ENCODE data around the gene ZNF521. TPM values are rescaled to one million over a fixed set of nuclear protein-coding genes. Genes with fewer than 3 reads are reported as not detected.

The ZNF521 gene
- total RNA-seq, 1 donor from 2014 or later = 51.4 TPM

- no peak overlapping the region for H3K4me3 Mint-ChIP-seq
- TF ChIP-seq CTCF (IDR thresholded peaks at IDR 0.05; ENCODE audit: unreplicated experiment) = no peak
- H3K27ac Mint-ChIP-seq = no peak overlapping the region
- no peaks in the 10 kb centered on the region for H3K9me3 Mint-ChIP-seq
- DNase-seq (ENCODE audit: low spot score in 2 of 2, unreplicated experiment in 2 of 2) = no peak
- peaks cover 21% of the 10 kb centered on the region for H3K4me1 Mint-ChIP-seq
- no peaks in the 10 kb centered on the region for H3K36me3 Mint-ChIP-seq
- no peaks in the 10 kb centered on the region for H3K27me3 Mint-ChIP-seq (ENCODE audit: low read depth)
Observed at GRCh38 chr18:25288340-25288938, 63.5 kb downstream of the ZNF521 start.

DNA sequence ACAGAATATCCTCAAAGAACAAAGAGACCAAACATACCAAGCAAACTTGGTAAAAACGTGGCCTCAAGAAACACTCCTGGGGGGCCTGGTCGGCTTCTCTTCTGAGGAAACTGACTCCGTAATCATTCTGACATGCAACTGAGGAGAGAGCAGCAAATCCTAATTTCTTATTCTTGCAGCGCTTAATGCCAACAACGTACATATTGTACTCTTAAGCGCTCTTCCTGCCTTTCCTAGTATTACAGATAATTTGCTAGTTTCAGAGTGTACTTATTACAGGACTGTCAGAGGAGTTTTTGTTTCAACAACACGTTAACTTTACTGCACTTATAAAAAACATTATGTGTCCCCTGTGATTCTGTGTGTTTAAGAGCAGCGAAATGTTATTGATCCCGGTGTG, 64.9 kb downstream of the ZNF521 start:
- H3K4me3 Mint-ChIP-seq = no peak overlapping the region
- peaks cover 19% of the 10 kb centered on the region for H3K4me1 Mint-ChIP-seq
- TF ChIP-seq CTCF (IDR thresholded peaks at IDR 0.05; ENCODE audit: unreplicated experiment) = no peak

DNA sequence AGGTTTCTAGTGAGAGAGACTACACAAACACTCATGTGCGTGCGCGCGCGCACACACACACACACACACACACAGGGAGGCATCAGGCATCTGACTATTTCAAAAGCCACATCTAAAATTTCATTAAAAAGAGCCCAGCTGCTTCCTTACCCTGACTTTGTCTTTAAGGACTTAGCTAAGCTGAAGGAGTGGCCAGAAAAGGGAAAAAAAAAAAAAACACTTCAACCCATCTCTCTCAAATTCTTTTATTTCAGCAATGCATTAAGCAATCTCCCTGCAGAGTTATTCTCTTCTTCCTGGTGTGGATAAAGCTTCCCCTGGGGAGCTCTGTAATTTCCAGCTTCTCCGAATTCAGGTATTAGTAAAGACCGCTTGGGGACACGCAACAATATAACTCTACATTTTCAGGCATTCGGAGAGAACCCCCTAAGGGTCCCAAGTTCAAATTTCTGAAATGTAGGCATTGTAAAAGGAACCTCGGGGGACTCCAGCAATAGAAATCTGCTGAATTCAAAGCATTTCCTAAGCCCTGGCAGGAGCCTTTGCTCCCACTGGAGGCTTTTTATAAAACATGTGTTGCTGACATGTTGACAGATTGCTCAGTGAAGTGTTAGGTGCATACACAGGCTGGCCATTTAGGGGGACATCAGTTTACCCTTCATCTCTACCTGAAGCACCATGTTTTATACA, 67.0 kb downstream of the ZNF521 start:
- DNase-seq (ENCODE audit: low spot score in 2 of 2, unreplicated experiment in 2 of 2) = no peak
- Mint-ChIP-seq H3K27ac (no peak overlapping the region), H3K4me1 (peaks cover 29% of the 10 kb centered on the region), H3K27me3 (ENCODE audit: low read depth) (no peaks in the 10 kb centered on the region), H3K9me3 (no peaks in the 10 kb centered on the region), H3K36me3 (no peaks in the 10 kb centered on the region), H3K4me3 (no peak overlapping the region)
- no peak for TF ChIP-seq CTCF (IDR thresholded peaks at IDR 0.05; ENCODE audit: unreplicated experiment)

More for the DNA sequence above, 64.9 kb downstream of the ZNF521 start:
- Mint-ChIP-seq H3K27ac (no peak overlapping the region), H3K27me3 (ENCODE audit: low read depth) (no peaks in the 10 kb centered on the region), H3K9me3 (no peaks in the 10 kb centered on the region), H3K36me3 (no peaks in the 10 kb centered on the region)
- DNase-seq (ENCODE audit: low spot score in 2 of 2, unreplicated experiment in 2 of 2) = no peak

GRCh38 chr18:25284281-25284680, 67.7 kb downstream of the ZNF521 start:
- Mint-ChIP-seq H3K4me3 (no peak overlapping the region), H3K9me3 (no peaks in the 10 kb centered on the region), H3K36me3 (no peaks in the 10 kb centered on the region), H3K27ac (no peak overlapping the region), H3K4me1 (peaks cover 31% of the 10 kb centered on the region), H3K27me3 (ENCODE audit: low read depth) (no peaks in the 10 kb centered on the region)
- no peak for TF ChIP-seq CTCF (IDR thresholded peaks at IDR 0.05; ENCODE audit: unreplicated experiment)
- no peak for DNase-seq (ENCODE audit: low spot score in 2 of 2, unreplicated experiment in 2 of 2)

DNA sequence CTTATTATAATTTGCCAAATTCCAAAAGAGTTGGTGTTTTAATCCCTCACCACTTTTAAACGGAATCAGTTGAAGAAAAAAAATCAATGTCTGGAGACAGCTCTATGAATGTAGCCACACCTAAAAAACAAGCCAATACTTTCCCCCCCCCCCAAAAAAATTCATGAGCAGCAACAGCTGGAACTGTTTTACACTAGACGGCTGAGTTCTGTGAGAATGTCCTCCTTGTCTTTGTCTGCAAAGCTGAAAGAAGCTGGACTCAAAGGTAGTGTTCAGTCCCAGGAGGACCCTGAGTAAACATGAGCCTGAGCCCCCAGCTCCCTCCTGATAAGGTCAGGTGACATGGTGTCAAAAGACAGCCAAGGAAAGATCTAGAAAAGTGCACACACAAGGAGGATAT, 68.2 kb downstream of the ZNF521 start:
- Mint-ChIP-seq H3K27me3 (ENCODE audit: low read depth) (no peaks in the 10 kb centered on the region), H3K4me3 (no peak overlapping the region), H3K4me1 (peaks cover 31% of the 10 kb centered on the region), H3K27ac (no peak overlapping the region), H3K9me3 (no peaks in the 10 kb centered on the region), H3K36me3 (no peaks in the 10 kb centered on the region)
- TF ChIP-seq CTCF (IDR thresholded peaks at IDR 0.05; ENCODE audit: unreplicated experiment) = no peak
- DNase-seq (ENCODE audit: low spot score in 2 of 2, unreplicated experiment in 2 of 2) = no peak

Measured in mesothelial cell of epicardium (in vitro differentiated cells).